ENCODE measurements around the gene FAHD1.

The FAHD1 gene

DNA sequence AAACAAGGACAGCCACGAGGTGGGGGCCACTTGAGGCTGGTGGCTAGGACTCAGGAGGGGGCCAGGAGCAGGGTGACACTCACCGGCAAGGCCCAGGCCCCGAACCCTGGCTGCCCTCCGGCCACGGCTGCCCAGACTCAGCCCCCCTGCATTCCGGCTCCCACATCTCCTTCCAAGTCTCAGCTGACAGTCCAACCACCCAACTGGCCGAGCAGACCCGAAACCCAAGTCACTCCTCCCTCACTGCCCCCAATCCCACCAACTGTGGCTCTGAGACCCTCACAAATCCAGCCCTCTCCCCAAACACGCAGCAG lies 9.8 kb upstream of the FAHD1 start:
- no peak for DNase-seq (ENCODE audit: low read depth)

DNA sequence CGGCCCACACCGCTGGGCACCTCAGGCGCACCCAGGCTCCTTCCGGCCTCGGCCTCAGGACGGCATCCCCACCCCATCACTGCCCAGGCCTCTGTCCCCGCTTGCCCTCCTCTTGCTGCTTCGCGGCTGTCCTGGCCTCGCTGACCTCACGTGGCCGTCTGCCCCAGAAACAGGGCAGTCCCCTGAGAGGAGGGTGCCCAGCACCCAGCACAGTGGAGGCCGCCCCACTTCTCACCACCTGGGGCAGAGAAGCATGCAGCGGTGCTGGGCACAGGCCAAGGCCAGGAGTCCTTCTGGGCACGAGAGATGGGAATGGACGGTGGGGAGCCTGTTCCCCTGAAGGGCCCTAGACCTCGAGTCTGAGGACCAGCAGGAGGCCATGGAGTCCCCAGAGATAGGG lies 9.3 kb upstream of the FAHD1 start:
- DNase-seq (ENCODE audit: low read depth), result no peak

DNA sequence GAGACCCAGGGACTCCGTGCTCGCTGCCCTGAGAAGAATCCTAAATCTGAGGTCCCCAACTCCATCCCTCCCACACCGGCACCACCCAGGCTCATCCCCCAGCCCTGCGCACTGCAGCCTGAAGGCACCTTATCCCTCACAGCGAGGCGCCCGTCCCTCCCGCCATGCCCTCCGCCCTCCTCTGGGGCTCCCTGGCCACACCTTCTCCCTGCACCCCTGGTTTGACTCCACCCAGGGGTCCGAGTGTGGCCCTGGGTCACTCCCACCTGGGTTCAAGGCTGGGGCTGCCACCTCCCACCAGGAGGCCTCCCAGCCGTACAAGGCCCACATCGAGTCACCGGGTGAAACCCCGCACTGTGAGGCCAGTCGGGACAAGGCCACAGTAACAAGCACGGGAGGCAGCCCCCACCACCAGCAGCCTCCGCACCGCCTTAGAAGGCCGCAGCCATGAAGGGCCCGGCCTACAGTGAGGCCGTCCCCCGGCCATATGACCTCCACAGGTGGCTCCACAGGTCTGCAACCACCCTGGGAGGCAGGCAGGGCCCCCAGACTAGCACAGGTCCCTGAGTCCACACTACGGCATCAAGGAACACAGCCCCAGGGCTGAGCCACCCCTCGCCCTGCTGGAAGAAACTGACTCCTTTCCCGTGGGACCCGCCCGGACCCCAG lies 8.7 kb upstream of the FAHD1 start:
- no peak for DNase-seq (ENCODE audit: low read depth)

DNA sequence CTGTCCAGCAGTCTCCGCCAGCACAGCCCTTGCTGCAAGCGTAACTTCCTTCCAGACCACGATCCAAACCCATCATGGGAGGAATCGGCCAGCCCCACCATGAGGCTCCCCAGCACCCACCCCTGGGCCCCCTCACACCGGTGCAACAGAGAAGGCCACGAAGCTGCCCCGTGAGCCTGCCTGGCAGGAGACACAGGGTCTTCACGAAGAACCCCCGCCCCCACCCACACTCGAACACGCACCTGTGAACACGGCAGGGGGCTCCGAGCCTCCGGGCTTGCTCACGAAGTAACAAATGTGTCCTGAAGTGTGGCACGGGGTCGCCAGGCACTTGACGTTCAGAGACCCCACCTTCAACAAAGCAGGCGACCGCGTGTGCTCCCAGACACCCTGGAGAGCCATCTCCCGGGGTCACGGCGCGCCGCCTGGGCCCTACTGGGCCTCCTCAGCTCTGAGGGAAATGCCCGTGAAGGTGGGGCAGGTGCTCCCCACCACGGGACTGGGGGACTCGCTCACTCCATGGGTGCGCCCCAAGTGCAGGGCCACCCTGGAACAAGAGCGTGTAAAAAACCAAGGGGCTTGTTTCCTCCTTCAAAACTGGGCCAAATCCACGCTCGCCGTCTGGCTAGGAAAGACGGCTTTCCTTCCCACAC lies 8.0 kb upstream of the FAHD1 start:
- no peak for DNase-seq (ENCODE audit: low read depth)

DNA sequence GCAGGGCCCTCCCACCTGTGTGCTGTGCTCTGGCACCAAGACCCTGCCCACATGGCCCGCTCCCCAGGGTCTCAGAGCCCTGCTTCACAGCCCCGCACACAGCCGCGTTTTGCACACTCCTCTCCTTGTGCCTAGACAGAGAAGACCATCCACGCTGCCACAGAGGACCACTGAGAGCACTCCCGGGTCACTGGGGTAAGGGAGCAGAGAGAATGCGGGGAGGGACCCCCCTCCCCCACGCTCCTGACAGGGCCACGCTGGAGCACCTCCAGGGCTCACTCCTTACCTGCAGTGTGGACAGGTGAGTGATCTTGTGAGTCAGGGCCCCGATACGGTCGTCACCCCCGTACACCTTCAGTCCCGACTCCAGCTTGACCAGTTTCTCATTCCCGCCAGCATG lies 7.4 kb upstream of the FAHD1 start:
- DNase-seq (ENCODE audit: low read depth), result no peak

DNA sequence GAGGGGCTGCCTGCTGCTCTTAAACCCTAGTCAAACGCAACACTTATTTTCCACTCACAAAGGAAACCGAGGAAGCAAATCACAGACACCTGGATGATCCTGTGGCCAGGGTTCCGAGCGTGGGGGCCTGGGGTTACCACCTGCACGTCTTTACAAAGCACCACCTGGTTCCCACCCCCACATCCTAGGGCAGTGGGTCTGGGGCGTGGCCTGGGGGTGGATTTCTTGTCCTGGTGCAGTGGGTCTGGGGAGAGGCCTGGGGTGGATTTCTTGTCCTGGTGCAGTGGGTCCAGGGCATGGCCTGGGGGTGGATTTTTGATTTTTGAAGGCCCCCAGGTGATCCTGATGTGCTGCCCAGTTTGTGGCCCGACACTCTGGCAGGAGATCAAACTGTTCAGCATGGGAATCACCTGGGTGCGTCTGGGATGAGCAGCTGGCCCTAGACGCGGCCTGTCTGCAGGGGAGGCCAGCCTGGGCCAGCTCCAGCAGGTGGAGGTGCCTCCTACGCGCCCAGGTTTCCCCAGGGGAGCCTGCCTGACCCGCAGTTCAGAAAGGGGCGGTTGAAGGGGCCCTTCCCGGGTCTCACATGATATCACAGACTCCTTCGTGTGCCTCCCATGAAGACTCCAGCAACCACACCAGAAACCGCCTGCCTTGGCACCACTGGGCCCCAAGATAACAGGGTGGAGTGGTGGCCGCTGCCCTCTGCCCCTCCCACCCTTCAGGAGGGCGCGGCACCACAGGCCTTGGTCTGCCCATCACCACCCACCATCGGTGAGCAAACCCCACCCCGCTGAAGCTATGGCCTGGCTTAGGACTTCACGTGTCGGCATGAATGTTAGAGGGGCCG lies 6.7 kb upstream of the FAHD1 start:
- DNase-seq (ENCODE audit: low read depth), result no peak

DNA sequence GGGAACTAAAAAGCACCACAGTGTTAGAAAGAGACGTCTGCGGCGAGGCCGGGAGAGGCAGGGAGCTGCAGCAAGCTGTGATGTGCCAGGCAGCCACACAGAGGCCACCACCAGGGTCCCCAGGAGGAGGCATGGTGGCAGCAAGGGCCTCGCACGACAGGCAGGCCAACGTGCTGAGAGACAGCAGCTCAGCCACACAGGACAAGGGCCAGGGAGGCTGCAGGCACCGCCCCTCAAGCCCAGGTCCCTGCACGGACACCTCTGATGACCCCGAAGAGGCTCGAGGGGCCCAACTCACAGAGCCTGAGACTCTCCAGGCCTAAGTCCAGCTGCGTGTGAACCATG lies 6.1 kb upstream of the FAHD1 start:
- DNase-seq (ENCODE audit: low read depth), result no peak

DNA sequence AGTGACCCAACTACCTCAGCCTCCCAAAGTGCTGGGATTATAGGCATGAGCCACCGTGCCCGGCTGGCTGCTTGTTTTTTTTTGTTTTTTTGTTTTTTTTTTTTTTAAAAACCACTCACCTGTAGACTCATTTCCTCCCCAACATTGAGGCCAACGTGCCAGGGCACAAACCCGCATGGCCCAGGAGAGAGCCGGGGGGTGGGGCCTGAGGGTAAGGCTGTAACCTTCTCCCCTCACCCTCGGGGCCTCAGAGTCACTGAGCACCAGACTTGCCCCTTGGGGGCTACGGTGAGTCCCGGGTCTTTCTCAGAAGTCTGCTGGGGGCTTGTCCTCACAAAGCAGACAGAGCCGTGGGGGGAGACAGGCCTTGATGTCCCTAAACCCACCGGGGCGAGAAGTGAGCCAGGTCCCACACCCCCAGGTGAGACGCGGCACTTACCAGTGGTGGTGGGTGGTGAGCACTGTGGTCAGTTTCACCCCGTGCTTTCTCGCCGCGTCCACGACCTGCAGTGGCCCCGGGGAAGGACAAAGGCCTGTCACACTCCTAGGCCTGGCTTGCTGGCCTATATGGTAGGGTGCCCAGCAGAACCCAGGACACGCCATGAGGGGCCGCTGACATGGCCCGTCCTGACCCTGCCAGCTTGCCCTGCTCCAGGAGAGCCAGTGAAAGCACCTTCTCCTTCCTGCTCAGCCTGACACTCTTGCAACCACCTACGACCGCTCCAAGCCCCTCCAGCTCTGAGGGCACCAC lies 5.0 kb upstream of the FAHD1 start:
- DNase-seq (ENCODE audit: low read depth), result no peak

DNA sequence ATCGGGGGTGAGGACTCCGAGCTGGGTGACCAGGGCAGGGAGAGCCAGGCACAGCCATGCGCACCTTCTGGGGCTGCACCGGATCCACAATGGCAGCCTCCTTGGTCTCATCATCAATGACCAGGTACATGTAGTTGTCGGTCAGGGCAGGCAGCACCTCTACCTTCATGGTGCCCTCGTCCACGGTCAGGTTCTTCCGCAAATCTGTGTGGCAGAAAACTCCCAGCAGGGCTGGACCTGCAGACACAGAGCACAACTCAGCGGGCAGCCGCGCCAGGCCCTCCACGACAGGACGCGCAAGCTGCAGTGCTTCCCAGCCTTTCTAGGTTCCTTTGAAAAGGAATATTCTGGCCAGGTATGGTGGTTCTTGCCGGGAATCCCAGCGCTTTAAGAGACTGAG lies 4.2 kb upstream of the FAHD1 start:
- DNase-seq (ENCODE audit: low read depth), result no peak

DNA sequence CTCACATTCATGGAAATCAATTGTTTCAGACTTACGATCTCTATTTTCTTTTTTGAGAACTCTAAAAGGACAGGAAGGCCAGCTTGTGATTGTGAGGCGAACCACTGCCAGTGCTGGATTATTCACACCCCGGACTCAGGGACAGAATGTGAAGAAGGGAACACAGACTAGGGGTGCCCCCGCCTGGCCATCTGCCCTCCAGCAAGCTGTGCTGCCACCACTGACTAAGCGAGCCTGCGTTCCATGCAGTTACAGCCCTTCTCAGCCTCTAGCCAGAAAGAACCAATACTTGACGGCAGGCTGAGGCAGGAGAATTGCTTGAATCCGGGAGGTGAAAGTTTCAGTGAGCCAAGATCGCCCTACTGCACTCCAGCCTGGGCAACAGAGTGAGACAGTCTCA lies 3.2 kb upstream of the FAHD1 start:
- no peak for DNase-seq (ENCODE audit: low read depth)

DNA sequence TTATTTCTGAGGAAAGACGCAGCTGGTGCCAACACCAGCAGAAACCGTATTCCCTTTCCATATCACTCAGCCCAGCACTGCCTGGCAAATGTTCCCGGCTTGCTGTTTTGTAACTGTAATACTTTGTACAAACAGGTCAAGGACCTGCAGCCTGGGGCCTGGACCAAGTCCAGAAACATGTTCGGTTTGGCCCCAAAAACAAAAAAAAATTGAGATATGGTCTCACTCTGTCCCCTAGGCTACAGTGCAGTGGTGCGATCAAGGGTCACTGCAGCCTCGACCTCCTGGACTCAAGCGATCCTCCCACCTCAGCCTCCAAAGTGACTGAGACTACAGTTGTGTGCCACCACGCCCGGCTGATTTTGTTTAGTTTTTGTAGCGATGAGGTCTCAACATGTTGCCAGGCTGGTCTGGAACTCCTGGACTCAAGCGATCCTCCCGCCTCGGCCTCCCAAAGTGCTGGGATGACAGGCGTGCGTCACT lies 1.6 kb upstream of the FAHD1 start:
- no peak for DNase-seq (ENCODE audit: low read depth)

DNA sequence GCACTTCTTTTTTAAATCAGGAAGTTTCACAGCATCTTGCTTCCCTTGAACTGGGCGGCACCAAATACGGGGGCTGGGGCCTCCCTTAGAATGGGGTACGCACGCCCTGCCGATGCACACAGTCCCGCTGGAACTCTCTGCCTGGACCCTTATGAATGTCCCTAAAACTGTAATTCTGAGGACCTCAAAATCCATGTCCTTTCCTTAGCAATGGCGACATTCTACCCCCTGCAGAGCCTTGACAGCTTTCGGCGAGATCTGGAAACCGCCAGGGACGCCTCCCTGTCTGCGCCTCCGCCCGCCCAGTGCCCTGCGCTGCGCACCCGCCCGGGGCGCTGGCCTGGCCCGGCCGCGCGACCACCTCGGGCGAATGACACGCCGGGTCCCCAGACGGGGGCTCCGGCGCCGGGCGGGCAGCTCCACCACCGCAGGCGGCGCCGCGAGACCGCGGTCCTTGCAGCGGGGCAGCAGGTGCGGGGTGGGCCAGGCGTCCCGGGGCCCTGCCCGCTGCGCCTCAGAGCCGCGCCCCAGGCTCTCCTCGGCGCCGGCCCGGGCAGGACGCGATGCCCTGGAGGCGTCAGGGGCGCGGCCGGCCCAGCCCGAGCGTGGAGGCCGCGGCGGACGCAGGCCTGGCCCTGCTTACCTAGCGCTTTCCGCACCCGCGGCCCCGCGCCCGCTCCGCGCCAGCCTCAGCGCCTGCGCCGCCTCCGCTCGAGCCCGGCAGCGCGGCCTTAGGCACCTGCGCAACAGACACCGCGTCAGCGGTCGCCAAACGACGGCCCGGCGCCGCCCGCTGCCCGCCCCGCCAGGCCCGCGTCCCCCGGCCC lies 929 bp upstream of the FAHD1 start:
- DNase-seq (ENCODE audit: low read depth), result peak; percentile 64

DNA sequence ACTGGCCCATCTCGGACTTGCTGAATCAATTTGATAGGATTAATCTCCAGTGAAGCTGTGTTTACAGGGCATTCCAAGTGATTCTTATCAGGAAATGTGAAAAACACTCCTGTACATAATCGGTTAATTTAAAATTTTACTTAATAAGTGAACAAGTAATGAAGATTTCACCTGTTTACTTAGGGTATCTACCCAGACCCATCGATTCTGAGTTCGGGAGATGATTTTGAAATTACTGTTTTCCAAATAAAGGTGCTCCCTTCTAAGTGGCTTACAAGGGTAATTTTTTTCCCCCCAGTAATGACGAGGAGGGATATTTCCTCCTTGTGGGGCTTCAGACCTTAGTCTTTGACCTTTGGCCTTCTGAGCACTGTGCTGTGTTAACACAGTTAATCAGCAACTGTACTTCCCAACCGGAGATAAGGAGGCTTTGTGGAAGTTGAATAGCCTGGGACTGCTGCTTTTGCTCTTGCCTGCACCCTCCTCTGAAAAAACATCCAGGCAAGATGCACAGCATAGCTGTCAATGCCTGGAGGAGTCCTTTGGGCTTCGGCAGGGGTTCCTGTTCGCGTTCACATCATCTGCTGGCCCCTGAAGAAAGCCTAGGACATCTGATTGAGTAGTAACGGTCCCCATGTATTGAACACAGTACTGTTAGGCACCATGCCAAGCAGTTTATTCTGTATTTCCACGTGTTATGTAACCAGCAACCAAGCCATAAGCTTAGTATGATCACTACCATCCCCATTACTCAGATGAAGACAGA lies 1.8 kb downstream of the FAHD1 start:
- DNase-seq (ENCODE audit: low read depth), result no peak

DNA sequence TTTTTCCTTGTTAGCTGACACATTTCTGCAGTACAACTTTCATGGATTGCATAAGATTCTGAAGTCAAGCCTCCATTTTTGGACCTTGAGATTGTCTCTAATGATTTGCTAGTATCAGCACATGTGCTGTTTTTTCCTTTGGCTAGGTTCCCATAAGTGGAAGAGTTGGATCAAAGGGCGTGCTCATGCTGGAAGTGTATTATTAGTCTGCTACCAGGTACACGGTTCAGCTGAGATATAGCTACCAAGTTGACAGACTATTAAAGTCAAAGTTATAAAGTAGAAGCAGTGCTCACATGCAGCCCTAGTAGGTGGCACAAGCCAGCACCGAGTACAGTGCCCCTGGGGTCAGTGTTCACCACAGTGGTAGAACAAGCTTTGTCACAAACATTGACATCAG lies 3.2 kb downstream of the FAHD1 start:
- no peak for DNase-seq (ENCODE audit: low read depth)

DNA sequence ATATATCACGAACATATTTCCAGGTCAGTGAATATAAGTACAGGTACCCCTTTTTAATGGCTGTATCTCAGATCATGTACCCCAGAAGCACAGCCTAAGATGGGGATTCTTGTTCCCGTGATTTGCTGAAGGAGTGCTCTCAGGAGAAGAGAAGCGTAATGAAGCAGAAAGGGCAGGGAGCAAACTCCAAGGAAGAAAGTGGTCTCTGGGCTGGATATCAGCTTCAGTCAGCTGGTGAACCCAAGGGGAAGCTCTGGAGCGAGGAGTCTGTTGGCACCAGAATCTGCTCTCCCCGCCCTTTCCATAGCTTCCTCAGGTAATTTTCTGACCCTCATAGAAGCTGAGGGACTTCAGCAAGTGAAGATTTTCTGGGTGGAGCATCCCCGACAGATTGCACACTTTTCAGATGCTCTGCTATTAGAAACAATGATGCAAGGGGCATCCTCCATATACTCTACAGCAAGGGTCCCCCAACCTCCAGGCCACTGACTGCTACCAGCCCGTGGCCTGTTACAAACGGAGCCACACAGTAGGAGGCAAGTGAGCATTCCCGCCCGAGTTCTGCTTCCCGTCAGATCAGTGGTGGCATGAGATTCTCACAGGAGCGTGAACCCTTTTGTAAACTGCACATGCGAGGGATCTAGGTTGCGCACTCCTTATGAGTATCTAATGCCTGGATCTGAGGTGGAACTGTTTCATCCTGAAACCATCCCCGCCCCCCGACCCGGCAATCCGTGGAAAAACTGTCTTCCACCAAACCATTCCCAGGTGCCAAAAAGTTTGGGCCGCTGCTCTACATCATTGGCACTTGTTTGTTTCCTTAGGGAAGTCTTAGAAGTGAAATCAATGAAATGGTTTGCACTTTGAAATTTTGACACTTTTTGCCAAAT lies 4.4 kb downstream of the FAHD1 start:
- DNase-seq (ENCODE audit: low read depth), result no peak

DNA sequence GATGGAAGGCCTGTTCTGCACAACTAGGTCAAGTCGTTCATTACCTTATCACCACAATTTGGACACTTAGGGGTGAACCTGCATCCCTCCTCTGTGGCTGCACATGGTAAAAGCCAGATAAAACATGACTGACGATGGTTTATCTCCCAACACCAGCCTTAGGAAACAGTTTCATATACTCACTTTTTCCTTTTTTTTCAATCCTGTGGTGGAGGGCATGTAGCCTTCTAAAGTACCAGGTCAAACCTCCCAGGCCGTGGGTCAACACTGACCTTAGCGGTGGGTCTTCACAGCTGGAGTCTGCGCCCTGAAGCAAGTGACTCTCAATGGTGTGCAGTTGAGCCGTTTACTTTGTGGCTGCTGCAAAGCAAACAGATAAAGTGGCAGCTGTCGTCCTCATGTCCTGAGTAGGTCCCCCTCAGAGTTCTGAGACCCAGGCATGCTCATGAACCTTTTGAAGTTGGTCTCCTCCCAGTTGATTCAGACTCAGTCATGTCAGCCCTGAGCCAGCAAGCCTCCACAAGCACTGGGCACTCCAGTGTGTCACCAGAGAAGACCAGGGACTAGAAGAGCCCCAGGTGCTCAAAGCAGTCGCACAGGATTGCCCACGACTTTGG lies 5.9 kb downstream of the FAHD1 start:
- DNase-seq (ENCODE audit: low read depth), result no peak

DNA sequence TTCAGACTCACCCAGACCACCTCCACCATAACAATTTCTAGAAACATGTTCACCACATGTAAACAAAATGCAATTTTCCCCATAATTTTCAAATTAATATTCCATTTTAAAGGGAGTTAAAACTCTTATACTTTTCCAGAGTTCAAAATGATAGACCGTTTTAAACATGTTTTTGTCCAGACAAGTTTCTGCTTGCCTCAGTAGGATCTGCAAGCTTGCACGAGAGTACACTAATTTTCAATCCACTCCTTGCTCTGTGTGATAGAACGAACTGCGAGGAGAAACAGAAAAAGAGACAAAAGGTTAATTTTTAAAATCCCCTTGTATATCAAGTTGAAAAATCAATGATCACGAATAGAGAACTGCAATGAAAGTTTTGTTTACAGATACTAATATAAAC lies 7.1 kb downstream of the FAHD1 start:
- DNase-seq (ENCODE audit: low read depth), result no peak

DNA sequence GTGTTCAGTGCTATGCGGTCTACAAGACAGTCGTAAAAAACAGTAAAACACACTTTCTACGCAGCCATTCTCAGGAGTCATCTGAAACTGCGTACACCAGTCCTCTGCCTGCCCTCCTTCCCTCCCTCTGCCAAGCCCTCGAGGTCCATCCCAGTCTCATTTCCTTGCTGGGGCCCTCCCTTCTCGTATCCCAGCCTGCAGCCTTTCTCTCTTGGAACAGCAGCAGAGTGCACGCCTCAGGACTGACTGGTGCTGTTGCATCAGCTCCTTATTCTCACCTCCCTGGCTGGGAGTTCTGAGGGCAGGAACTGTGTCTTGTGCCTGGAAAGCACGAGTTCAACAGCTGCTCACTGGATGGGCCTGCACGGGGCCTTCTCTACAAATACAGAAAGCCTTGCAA lies 12.5 kb downstream of the FAHD1 start:
- DNase-seq (ENCODE audit: low read depth), result no peak

DNA sequence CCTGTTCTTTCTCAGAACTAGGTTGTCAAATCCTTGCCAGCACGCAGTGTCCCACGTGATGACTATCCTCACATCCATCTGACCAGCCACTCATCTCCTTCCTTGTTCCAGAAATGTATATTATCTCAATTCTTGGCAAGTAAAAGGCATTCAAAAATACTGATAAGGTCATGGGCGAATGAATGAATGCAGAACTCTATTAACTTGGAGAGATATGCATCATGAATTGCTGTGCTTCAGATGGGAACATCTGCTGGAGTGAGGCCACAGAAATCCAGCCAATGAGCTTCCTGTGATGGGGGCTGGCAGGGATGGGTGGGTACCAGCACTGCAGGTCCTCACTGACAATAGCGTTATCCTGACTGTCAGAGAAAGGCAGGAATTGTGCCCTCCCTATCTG lies 19.0 kb downstream of the FAHD1 start:
- DNase-seq (ENCODE audit: low read depth), result no peak

DNA sequence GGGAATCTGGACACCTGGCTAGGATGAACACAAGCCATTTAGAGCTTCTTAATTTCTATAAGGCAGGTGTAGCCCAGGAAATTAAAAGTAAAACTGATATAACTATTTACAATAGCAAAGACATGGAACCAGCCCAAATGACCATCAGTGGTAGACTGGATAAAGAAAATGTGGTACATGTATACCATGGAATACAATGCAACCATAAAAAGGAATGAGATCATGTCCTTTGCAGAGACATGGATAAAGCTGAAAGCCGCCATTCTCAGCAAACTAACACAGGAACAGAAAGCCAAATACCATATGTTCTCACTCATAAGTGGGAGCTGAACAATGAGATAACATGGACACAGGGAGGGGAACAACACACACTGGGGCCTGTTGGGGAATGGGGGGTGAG lies 19.4 kb downstream of the FAHD1 start:
- DNase-seq (ENCODE audit: low read depth), result no peak
